Skin of body (tissue), 2 donors: ENCODE data around the gene SRGAP3. TPM values are rescaled to one million over a fixed set of nuclear protein-coding genes. Genes with fewer than 3 reads are reported as not detected.

Source experiments
- DNase-seq: peaks from one replicate; lab custom pipeline; 2025; lab: John Stamatoyannopoulos, UW
- total RNA-seq: library from RNA; depleted of rRNA; stranded (reverse); fragments of >200 nt; gene quantifications from one replicate; pipeline ENCODE4 v1.2.3, GENCODE V29; 2014

SRGAP3 gene
- total RNA-seq, 1 donor from 2014 or later: 21.4 TPM

DNA sequence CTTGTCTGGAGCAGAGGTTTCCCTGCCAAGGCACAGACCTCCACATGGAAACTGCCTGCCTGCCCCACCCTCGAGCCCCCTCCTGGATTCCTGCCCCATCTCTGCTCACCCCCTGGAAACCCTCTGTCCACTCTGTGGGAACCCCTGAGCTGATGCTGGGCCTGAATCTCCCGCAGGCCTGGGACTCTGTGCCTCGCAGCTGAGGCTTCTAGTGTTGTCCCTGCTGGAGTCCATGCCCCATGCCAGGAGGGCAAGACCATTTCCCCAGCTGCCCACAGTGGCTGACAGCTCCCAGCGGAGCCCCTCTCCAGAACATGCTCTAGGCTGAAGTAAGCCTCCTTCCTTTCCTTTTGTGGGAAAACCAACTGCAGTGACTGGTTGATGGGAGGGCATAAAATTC lies 46.9 kb downstream of the SRGAP3 start:
- no peak for DNase-seq

- no peak for DNase-seq
These were observed 47.5 kb downstream of the SRGAP3 start for GRCh38 chr3:9201955-9202354.

DNA sequence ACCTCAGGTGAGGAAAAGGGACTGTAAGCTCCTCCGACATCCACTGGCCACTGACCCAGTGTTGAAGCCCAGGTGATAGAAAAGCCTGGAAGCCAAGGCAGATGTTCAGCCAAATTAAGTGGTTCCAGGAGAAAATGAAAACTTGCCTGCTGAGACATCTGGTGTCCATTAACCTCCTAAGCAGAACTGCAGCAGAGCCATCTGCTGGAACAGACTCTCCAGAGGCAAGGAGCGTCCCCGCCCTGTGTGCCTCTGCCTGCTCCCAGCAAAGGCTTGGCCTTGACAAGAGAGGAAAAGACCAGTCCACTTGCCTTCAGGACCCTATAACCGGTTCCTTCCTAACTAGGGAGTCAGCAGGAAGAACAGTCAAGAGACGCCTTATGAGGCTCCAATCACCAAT lies 48.2 kb downstream of the SRGAP3 start:
- DNase-seq: peak; percentile 72

DNA sequence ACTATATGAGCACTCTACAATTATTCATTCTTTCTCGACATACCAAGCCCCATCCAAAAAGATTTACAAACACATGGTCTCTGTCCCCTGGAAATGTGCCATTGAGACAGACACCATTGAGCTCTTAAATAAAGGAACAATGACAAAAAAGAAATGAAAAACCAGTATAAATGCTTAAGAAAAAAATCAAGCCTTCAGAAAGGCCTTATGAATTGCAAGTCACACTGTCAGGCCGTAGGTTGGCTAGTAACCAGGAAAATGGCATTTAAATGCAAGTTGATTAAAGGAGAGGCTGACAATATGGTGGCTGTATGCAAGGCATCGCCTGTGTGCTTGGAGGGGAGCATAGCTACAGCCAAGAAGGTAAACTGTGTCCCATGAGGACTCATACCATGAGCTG lies 49.7 kb downstream of the SRGAP3 start:
- no peak for DNase-seq

DNA sequence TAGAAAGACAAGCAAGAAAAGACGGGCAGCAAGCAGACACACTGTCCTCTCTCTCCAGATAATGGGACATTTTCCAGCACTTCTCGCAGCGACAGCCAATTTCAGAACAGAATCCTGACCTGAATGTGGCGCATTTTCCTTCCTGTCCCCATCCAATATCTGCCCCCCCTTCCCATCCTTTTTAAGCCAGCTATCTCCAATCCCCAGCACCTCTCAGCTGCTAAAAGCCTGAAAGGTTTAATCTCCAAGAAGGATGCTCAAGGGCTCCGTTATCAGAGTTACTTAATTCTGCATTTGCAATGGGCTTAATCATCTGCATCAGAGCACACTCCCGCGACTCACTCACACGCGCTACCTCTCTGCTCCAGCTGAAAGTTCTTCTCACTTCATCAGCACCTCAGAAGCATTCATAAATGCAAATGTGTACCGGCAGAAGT lies 50.5 kb downstream of the SRGAP3 start:
- no peak for DNase-seq

GRCh38 chr3:9198261-9198660 lies 51.2 kb downstream of the SRGAP3 start:
- no peak for DNase-seq

DNA sequence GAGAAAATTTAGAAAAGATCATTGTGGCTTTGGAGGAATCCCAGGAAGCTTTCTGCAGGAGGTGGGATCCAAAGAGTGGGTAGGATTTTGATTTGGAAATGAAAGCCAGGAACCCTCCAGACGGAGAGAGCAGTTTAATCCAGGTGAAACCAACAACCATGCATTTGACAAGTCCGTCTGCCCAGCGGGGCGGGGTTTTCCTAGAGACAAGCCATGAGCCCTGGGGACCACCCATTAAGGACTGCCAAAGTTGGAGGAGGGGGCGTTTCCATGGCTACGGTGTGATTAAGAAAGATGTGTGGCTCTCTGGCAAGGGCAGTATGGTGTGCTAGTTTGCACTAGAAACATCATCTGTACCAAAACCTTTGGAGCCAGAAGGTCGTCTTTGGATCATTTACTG lies 53.4 kb downstream of the SRGAP3 start:
- DNase-seq: no peak

- no peak for DNase-seq
These were observed 54.1 kb downstream of the SRGAP3 start for GRCh38 chr3:9195390-9195789.

- DNase-seq: no peak
These were observed 54.8 kb downstream of the SRGAP3 start for GRCh38 chr3:9194509-9195184.

DNA sequence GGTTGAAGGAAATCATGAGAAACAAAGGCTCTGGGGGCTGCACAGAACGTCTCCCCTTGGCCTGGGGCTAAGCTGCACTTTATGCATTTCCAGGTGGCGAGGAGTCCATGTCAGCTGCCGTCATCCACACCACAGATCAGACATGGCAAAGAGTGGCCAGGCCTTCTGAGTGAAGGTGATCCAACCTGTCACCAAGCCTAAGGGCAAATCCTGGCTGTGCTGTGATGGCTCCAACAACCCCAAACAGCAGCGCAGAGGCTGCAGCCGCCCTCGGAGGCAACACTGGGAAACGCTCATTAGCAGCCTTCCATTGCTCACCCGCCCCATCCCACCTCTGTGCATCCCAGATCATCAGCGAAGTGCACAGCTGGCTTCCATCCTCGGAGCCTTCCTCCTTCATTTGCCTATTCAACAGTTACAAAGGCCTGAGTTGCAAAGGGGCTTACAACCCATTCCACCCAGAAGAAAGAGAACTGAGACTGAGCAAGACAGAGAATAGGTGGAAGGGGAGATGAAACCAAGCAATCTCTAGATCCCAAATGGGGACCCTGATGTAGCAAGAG lies 55.7 kb downstream of the SRGAP3 start:
- no peak for DNase-seq

GRCh38 chr3:9193211-9193610 lies 56.2 kb downstream of the SRGAP3 start:
- DNase-seq: no peak

- DNase-seq: no peak
These were observed 57.0 kb downstream of the SRGAP3 start for GRCh38 chr3:9192248-9193025.

- no peak for DNase-seq
These were observed 59.2 kb downstream of the SRGAP3 start for GRCh38 chr3:9190276-9190675.

DNA sequence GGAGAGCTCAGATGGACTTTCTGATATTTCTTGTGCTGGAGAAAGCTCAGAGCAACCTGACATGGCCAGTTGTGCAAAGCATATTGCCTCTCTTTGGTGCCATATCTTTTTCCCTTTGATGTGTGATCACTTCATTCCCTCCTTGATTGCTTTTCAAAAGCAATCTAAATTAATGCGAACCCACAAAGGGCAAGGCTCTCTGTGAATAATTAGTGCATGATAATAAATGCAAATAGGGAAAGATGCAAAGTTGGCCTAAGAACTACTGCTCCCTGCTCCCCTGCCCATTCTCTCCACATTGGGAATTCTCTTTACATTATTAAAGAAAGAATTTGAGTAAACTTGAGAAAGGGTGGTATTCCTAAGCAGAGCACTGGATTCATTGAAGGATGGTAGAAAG lies 60.9 kb downstream of the SRGAP3 start:
- DNase-seq: no peak

DNA sequence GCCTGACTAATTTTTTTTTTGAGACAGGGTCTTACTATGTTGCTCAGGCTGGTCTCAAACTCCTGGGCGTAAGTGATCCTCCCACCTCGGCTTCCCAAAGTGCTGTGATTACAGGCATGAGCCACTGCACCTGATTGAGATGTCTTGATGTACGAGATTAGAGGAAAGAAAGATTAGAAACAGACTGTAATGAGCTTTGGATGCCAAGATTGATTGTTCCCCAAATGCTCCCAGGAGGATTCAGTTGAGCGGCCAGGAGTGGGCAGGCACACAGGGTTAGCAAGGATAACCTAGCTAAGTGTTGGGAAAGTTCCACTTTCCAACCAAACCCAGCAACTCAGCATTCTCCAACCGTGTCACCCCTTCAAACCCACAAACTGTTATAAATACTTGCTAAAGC lies 63.7 kb downstream of the SRGAP3 start:
- DNase-seq: no peak

GRCh38 chr3:9185046-9185445 lies 64.4 kb downstream of the SRGAP3 start:
- no peak for DNase-seq

GRCh38 chr3:9184461-9184835 lies 65.0 kb downstream of the SRGAP3 start:
- no peak for DNase-seq

GRCh38 chr3:9183811-9184460 lies 65.5 kb downstream of the SRGAP3 start:
- DNase-seq: peak; percentile 12

DNA sequence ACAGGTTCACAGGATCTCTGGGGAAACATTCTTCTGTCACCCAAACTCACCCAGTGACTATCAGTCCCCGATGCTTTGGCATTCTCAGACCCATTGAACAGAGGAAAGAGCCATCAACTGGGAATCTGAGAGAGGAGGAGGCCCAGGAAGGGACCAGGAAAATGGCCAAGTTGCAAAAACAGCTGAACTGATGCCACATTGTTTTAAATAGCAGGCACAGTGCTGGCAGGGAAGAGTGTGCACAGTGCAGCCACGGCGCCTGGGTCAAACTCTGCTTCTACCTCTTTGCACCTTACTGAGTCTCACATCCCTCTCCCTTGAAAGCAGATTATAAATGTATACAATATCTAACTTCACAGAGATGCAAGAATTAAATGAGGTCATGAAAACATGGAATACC lies 66.4 kb downstream of the SRGAP3 start:
- DNase-seq: no peak

- DNase-seq: no peak
These were observed 68.7 kb downstream of the SRGAP3 start for GRCh38 chr3:9180764-9181117.

- no peak for DNase-seq
These were observed 69.4 kb downstream of the SRGAP3 start for GRCh38 chr3:9179826-9180763.
